Activated gamma-delta T cell (primary cell): ENCODE measurements around the gene TRPV5.

Experiments used
- DNase-seq: peaks from one replicate; lab custom pipeline; 2025; lab: John Stamatoyannopoulos, UW

TRPV5 gene

GRCh38 chr7:142940966-142941535 lies 7.5 kb upstream of the TRPV5 start:
- no peak for DNase-seq

- DNase-seq: no peak
Observed at GRCh38 chr7:142939226-142939910, 5.8 kb upstream of the TRPV5 start, which contains the start of gene LLCFC1. Gene LLCFC1, plus strand, starts transcription at chr7:142939484. Its CDS starts 138 bp downstream, at chr7:142939622.

GRCh38 chr7:142938611-142939010 lies 5.1 kb upstream of the TRPV5 start:
- no peak for DNase-seq

GRCh38 chr7:142935941-142936565 lies 2.5 kb upstream of the TRPV5 start:
- no peak for DNase-seq

GRCh38 chr7:142934056-142934455 lies 510 bp upstream of the TRPV5 start:
- no peak for DNase-seq

GRCh38 chr7:142933092-142933475 lies 462 bp downstream of the TRPV5 start:
- DNase-seq: no peak

- no peak for DNase-seq
Observed at GRCh38 chr7:142932386-142933091, 1.0 kb downstream of the TRPV5 start.

- no peak for DNase-seq
Observed at GRCh38 chr7:142930126-142930730, 3.3 kb downstream of the TRPV5 start.

- DNase-seq: no peak
Observed at GRCh38 chr7:142927949-142928348, 5.6 kb downstream of the TRPV5 start.

GRCh38 chr7:142927085-142927745 lies 6.3 kb downstream of the TRPV5 start:
- DNase-seq: no peak

GRCh38 chr7:142925413-142925812 lies 8.1 kb downstream of the TRPV5 start:
- no peak for DNase-seq

GRCh38 chr7:142923391-142923790 lies 10.2 kb downstream of the TRPV5 start:
- no peak for DNase-seq

- DNase-seq: no peak
Observed at GRCh38 chr7:142919656-142920055, 13.9 kb downstream of the TRPV5 start.

- DNase-seq: no peak
Observed at GRCh38 chr7:142918901-142919300, 14.6 kb downstream of the TRPV5 start.

GRCh38 chr7:142917447-142917846 lies 16.1 kb downstream of the TRPV5 start:
- DNase-seq: no peak

- DNase-seq: no peak
Observed at GRCh38 chr7:142916508-142916907, 17.0 kb downstream of the TRPV5 start.

- no peak for DNase-seq
Observed at GRCh38 chr7:142915315-142915714, 18.2 kb downstream of the TRPV5 start.

- DNase-seq: no peak
Observed at GRCh38 chr7:142914121-142914520, 19.4 kb downstream of the TRPV5 start.

GRCh38 chr7:142913566-142913965 lies 20.0 kb downstream of the TRPV5 start:
- DNase-seq: no peak

GRCh38 chr7:142913051-142913450 lies 20.5 kb downstream of the TRPV5 start:
- DNase-seq: no peak

- no peak for DNase-seq
Observed at GRCh38 chr7:142910481-142910880, 23.1 kb downstream of the TRPV5 start.

GRCh38 chr7:142910031-142910433 lies 23.5 kb downstream of the TRPV5 start:
- no peak for DNase-seq
